HG03039 (cell line): ENCODE measurements around the gene PPFIA4.

Experiments used
- ATAC-seq: cut with Tn5 transposase; IDR thresholded peaks from one replicate; pipeline ENCODE4 v1.9.1; 2021; ENCODE audit warnings: mild to moderate bottlenecking, moderate library complexity; ENCODE audit not compliant: unreplicated experiment

The PPFIA4 gene

DNA sequence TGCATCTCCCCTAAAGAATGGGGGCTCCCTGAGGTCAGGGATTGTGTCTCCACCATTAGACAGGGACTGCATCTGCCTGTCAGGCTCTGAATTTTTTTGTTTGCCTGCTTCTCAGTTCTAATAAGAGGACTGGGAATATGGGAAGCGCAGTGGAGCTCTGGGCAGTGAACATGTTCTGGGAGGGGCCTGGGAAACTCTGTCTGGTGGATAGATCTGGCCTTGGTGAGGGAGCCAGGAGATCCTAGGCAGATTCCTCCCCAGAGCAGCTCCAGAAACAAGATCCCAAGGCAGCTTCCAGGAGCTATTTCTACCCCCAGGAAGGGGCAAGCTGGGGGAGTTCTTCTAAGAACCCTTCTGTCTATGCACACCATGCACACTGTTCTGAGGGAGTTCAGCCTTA is 72.2 kb downstream of the PPFIA4 start:
- ATAC-seq = no peak

DNA sequence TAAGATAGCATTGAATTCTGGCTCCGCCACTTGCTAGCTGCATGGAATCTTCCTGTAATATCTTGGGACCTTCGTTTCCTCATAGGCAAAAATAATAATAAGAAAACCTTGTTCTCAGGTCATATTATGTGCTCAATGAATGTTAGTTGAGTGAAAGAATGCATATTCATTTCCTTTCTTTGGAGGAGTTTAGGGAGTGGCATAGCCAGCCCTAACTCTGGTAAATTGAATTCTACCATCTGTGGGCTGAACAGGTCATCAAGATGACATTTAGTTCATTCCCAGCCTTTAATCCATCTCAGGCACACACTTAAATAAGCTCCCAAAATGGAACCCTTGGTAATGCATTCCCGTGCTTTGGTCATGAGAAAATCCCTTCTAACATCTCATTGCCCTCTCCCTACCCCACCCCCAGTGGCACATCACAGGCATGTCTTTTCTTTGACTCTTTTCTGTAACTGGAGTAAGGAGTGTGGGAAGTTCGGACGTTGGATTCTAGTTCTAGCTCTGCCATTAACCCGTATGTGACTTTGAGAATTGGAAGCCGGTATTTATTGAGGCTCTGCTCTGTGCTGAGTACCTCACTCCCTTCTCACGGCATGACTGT is 72.7 kb downstream of the PPFIA4 start:
- ATAC-seq = no peak

DNA sequence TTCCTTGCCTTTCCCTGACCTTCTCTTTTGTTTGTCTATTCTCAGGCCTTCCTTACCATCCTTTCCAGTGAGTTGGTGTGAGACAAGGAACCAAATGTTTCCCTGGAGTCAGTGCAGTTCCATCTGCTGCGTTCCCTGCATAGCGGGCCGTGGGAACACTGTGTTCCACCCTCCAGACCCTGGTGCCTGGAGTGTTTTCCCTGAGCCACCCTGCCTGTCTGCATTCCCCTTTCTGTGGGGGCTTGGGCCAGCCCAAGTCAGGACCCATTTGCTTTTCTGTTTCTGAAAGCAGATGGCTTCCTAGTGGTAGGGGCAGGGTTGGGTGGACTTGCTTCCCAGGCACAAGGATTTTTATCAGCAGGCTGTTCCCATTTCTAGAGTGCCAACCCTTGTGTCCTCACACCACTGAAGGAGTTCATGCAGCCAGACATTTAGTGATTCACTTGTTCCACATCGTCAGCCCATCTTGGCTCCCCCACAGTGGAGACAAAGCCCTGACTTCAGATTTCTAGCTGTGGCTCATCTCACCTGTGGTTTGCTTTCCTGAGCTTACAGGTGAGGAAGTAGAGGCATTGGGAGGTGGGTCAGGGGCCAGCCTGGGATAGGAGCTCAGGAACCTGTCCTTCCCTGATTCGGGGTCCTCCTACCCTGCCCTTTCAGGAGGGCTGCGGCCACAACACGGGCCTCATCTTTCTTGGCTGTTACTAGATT is 73.7 kb downstream of the PPFIA4 start:
- no peak for ATAC-seq

DNA sequence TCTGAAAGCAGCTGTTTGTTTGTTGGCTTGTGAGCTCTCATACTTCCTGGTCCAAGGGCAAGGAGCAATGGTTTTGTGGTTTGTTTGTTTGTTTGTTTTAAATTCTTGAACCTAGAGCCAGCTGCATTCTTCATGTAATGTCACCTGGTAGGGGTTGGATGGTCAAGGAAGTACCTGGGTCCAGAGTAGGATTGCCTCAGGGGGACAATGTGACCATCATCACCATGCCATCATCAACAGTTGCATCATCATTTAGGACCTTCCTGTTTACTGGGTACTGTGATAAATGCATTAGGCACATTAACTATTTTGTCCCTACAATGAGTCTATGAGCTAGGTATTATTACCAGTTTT is 74.2 kb downstream of the PPFIA4 start:
- no peak for ATAC-seq

DNA sequence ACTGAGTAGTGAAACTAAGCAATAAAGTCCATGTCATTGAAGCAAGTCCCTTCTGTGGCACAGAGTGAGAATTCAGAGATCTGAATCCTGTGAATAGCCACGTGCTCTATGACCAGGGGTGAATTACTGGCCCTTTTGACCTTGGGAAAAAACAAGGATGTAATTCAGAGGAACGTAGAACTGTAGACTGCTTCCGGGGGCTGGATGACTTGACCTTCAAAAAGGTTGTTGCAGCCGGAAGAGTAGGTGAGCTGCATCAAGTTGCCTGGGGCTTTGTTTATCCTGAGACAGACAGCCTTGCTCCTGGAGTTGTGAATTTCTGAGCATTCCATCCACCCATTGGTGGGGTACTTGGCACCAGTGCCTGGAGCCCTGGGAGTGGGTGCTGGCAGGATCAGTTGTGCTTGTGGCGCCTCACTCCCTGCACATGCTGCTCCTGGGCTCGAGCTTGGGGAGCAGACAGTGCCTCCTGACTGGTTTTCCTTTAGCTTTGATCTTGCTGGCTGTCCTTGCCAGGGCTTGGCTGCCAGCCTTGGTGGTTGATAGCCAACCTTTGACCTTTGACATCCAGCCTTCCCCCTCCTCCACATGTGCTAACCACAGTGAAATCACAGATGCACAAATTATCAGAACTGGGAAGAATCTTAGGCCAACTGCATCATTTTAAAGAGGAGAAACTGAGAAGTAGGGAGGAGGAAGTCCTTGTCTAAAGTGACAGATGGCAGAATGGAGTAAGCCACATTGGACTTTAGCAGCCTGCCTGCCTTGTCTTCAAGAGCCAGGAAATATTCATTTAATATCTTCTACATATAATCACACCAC is 75.7 kb downstream of the PPFIA4 start:
- ATAC-seq = no peak

DNA sequence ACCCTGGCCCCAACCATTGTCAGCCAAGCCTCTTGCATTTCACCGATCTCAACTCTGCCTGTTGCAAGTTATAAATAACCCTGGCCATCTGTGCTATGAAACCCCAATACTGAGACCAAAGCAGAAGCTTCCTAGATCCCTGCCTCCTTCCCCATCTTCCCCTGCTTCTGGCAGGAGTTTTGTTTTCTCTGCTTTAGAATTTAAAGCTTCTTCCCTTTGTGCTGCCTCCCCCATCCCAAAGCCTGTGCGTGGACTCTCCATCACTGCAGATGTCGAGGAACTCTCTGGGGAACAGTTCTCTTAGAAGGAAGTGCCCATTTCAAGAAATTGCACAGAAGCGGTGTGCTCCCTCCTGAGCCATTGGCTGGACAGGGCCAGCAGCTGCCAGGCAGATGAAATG is 76.9 kb downstream of the PPFIA4 start:
- no peak for ATAC-seq

DNA sequence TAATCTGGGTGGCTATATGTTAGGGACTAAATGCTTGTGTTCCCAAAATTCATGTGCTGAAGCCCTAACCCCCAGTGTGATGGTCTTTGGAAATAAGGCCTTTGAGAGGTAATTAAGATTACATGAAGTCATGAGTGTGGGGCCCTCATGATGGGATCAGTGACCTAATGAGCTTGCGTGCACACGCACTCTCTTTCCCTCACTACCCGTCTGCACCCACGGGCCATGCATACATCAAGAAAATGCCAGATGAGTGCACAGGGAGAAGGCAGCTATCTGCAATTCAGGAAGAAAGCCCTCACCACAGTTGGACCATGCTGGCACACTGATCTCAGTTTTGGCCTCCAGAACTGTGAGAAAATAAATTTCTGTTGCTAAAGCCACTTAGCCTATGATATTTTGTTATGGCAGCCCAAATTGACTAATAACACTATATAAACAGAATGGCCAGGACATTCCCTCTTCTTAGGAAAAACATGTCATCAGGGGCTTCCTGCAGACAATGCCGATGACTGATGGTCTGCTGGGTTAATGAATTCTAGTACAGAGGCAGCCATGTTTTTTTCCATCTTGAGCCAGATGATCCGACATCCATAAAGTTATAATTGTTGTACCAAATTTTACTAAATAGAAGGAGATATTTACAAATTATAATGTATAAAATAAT is 77.7 kb downstream of the PPFIA4 start:
- no peak for ATAC-seq

DNA sequence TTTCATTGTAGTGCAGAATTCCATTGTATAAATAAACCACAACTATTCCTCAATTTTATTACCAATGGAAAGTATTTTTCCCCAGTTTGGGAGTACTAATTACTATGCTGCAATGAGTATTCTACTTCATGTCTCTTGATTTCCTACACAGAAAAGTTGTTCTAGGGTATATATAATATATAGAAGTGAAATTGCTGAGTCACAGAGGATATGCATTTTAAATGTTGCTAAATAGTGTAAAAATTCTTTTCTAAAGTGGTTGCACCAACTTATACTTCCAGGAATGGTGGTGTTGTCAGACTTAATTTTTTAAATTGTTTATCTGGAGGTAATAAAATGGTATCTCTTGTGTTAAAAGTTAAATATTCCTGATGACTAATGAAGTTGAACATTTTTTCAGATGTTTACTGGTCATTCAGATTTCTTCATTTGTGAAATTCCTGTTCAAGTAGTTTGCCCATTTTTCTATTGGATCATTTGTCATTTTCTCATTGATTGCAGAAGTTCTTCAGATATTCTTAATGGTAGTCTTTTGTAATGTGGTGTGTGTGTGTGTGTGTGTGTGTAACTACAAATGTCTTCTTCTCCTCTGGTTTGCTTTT is 78.6 kb downstream of the PPFIA4 start:
- no peak for ATAC-seq

DNA sequence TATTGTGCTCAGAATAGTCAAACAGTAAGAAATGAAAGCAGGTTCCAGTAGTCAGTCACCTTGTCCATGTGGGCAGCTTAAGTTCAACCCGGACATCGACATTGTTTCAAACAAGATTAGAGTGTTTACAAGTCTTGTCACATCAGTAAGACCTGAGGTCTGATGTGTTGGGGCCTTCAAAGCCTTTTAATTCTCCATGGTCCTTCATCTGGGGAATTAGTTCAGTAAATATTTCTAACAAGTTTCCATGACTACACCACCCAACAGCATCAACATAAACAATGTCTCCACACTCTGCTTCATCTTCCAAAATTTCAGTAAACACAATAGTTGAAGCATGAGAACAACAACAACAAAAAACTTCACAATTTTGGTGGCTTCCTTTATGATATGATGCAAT is 86.2 kb downstream of the PPFIA4 start:
- no peak for ATAC-seq

DNA sequence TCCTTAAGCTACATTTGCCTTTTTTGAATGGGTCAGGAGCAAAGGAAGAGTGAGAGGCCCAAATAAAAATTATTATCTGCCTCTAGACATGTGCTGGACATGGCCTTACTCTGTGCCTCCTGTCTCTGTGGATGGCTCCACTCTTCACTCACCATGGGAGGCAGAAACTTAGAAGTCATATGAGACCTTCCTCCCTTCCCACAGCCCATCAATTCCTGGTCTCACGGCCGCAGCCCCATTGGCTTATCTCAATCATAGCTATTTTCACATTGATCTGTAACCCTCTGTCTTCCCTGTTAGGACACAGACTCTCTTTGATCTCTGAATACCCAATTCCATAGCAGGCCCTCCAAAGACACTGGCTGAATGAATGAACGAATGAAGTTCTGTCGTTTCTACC is 87.0 kb downstream of the PPFIA4 start:
- no peak for ATAC-seq

DNA sequence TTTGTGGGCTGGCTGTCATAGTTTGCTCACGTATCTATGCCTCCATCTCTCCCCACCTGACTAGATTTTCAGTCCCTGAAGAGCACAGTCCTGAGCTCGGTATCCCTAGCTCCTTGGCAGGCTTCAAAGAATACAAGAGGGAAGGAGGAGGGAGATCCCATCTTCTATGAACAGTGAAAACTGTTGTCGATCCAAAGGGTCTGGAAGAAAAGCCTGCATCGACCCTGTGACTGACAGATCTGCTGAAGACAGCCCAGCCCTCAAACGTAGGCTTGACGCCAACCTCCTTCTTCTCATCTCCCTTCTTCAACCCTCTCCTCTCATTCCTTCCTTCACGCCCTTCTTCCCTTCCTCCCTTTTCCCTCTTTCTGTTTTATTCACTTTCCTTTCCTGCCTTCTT is 87.9 kb downstream of the PPFIA4 start:
- ATAC-seq = no peak

DNA sequence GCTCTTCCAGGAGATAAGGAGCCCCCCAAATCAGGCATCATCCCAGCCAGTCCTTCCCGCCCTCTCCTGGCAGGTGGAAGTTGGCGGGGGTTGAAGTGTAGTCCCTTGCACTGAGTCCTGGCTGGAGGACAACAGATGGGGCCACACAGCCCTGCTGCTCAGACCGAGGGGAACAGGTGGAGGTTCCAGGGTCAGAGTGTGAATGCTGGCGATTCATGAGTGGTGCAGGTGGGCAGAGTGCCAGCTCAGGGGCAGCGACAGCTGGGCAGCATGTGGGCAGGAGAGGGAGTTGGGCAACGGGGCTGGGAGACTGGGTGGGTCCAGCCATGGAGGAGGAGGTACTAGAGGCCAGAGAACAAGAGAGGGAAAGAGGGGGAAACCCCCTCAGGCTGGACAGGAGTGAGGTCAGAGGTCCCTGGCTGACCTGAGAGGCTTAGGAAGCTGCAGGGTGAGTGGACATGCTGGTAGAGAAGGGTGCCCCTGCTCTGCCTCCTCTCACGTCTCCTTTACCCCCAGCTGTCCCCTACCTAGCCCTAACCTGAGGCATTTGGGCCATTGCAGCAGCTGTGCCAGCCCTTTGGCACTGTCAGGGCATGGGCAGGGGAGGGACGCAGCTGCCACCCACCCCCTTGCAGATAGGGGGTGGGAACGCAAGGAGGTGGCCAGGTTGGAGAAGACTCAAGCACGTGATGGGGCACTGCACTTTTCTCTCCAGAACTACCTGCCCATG is 90.0 kb downstream of the PPFIA4 start:
- ATAC-seq = no peak

DNA sequence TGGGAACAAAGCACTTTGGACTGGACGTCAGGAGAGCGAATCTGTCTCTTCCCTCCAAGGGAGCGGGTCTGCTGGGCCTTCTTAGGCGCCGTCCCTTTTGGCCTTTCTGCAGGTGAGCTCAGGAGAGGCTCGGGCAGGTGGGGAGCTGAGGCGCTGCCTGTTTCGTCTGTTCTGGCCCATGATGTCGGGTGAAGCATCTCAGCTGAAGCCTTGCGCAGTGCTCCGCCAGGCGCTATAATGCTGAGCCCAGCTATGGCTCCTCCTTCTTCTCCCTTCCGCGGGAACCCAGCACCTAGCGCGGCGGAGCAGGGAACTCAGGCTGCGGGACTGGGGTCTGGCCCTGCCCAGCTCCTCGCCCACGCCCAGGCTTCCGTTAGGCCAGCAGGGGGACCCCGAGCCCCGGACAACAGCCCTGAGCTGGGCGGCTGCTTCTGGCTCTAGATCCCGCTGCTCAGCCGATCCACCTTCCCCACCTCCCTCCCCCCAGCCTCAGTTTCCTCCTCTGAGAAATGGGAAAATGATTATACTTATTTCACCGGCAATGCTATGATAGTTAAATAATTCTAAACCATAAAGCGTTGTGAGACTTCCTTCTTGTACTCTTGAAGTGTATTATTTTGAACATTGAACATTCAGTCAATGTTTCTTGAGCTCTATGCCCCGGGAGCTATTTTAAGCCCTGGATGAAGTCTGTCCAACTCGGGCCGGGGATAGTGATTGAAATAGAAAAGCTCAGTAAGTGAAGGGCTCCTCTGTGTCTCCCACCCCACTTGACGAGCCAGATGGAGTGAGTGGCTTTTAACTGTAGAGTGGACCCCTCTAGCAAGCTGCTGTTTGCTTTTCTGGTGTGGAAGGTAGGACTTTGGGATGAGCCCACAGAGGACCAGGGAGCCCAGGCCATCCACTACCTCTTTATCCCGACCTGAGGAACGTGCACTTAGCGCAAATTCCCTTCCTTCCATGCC is 91.6 kb downstream of the PPFIA4 start:
- ATAC-seq = no peak

DNA sequence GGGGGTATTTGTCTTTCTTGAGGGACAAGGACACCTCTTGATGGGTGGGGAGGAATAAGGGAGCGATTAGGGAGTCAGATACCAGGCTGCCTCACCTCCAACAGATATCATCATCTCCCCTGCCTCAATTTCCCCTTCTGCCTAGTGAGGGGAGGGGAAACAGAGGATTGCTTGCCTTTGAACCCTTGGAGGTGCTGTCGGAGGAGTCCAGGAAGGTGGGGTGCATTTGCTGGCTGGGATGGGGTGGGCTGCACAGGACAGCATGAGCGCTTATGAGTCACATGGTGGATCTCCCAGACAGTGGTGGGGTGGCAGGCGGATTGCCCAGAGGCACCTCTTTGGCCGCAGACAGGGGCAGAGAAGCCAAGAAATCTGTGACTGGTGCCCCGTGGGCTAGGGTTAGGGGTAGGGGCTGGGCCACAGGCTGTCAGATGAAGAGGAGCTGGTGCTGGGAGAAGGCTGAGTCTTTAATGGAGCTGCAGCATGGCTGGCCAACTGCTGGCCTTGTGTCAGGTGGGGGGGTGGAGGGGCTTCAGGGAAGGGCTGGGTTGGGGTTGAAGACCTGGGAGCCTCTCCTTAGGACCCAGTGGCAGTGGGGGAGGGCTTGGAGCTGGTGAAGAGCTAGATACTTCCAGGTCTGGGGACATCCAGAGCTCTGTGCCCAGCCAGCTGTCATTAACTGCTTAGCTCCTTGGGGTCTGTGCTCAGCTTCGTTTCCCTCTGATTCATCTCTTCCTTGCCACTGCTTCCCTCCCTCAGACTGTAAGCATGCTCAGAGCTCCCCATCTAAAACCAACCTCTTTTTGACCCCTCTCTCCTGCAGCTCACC is 94.2 kb downstream of the PPFIA4 start:
- ATAC-seq = no peak

DNA sequence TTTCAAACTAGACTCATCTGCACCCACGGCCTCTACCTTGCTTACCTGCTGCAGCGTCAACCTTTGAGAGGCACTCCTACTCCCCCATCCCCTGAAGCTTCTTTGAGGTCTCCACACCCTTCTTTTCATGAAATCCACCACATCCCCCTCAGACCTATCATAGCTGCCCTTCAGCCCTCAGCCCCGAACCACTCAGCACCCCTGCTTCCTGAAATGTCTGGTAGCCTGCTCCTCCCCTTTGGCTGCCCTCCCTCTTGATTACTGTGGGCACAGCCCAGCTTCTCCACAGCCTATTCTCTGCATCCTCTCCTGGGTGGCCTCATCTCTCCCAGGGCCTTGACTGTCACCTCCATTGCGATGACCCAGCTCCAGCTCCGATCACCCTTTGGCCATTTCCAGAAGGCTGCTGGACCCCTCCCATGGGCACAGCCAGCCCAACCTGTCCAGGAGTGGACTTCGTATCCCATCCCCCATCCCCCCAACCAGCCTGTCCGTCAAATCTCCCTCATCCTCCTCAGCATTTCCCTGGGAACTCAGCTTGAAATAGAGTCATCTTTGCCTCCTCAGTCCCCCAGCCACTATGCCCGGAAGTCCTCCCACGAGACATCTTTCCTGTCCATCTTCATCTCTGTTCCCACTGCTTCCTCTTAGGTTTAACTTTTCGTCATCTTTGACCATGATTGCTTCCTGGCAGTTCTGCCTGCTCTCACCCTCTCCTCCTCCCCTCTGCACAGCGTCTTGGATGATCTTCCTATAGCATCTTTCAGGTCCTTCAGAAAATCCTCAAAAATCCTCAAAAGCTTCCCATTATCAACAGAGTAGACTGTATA is 95.1 kb downstream of the PPFIA4 start:
- no peak for ATAC-seq

DNA sequence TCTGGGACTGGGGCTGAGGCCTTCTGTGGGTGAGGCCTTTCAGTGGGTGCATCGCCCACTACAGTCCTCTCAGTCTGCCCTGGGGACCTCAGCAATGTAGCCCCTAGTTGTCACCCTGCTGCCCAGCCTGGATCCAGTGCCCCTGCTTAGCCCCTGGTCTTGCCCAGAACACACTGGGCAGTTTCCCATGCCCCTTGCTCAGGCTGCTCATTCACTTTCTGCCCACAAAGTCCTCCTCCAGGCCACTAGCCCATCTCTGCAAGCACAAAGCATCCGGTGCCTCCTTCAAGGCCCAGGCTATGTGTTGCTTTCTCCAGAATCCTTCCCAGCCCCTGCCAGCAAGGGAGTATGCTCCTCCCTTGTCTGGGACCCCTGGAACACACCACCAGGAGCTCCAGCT is 95.9 kb downstream of the PPFIA4 start:
- no peak for ATAC-seq

DNA sequence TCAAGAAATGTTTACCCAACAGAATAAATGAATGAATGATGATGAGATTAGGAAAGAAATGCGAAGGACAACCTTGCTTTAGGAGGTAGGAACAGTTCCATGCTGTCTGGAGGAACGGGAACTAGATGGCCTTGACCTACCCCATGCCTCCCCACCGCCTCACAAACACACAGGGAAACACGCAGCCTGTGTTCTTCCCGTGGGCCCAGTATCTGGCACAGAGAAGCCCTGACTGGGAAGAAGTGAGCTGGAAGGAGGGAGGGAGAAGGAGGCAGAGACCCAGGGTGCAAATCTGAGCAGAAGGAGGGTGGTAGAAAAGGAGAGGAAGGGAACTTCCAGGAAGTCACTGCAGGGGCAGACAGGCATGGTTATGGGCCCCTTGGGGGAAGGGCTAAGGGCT is 97.7 kb downstream of the PPFIA4 start:
- no peak for ATAC-seq
